K562 (cell line): ENCODE data around the gene SF3A2. TPM values are rescaled to one million over a fixed set of nuclear protein-coding genes. Genes with fewer than 3 reads are reported as not detected.

ENCODE experiments used
- ATAC-seq: fragments of 200-7000 bp; cut with Tn5 transposase; 3 replicates; pipeline ENCODE4 v1.9.1; 2020; ENCODE audit warnings: moderate library complexity
- BruUV-seq: library from RNA; stranded (reverse); fragments of 400-500 nt; replicated peaks from 2 replicates; lab custom pipeline; 2021; lab: Mats Ljungman, UMichigan
- CTCF ChIA-PET: fragments of 300-600 bp; formaldehyde crosslinking; extraction: SDS; loops from one replicate; lab custom pipeline; 2021; ENCODE audit warnings: low intra/inter-chr PET ratio; lab: Yijun Ruan, JAX
- POLR2A ChIA-PET: fragments of 300-600, 350-650 bp; sonication (Branson Sonifier 250); formaldehyde crosslinking; extraction: SDS; loops from one replicate; lab custom pipeline; 2021; ENCODE audit warnings: antibody characterized with exemption, inconsistent platforms; lab: Yijun Ruan, JAX
- DNase-seq, 4 experiments: peaks; one replicate each; pipeline versions ENCODE4 v3.0.0 to v3.0.0-alpha.2; 2011 to 2018; ENCODE audit warnings: low spot score in 3 of 4, mixed read lengths in 3 of 4; ENCODE audit errors: extremely low read depth in 1 of 4
- FAIRE-seq: peaks from 2 replicates; lab custom pipeline; 2011; peaks lifted over from hg19 to GRCh38; lab: Jason Lieb, UNC
- H2AFZ ChIP-seq: 2 replicates; pipeline ENCODE4 v1.6.0; 2011; ENCODE audit warnings: low read depth, low read length, control low read depth, inconsistent platforms
- H3K27ac ChIP-seq: fragments of 200-600 bp; 3 replicates; pipeline ENCODE4 v1.8.0; 2011; ENCODE audit warnings: low read depth, mild to moderate bottlenecking, control low read depth, inconsistent platforms, low read length, moderate library complexity, mixed read lengths; ENCODE audit errors: extremely low read depth
- H3K27me3 ChIP-seq, 2 experiments: fragments of 300-600 bp in 1 of 2; 2 replicates in 1 of 2; 3 replicates in 1 of 2; pipeline versions ENCODE4 v1.6.0 to v1.8.0; 2011; ENCODE audit warnings: inconsistent platforms in 2 of 2, low read length in 2 of 2, mild to moderate bottlenecking in 1 of 2, mixed read lengths in 1 of 2, moderate library complexity in 1 of 2; ENCODE audit not compliant: control insufficient read depth in 2 of 2, insufficient read depth in 2 of 2
- H3K36me3 ChIP-seq: fragments of 300-600 bp; 3 replicates; pipeline ENCODE4 v1.8.0; 2011; ENCODE audit warnings: mild to moderate bottlenecking, low read length, inconsistent platforms; ENCODE audit not compliant: control insufficient read depth, insufficient read depth
- H3K4me1 ChIP-seq, 2 experiments: fragments of 200-600 bp in 1 of 2; replicated peaks in 1 of 2; 2 replicates in 1 of 2; 3 replicates in 1 of 2; pipeline versions ENCODE4 v1.5.1 to v1.8.0; 2011; ENCODE audit warnings: inconsistent platforms in 2 of 2, low read length in 2 of 2, mild to moderate bottlenecking in 1 of 2, mixed read lengths in 1 of 2, moderate library complexity in 1 of 2; ENCODE audit not compliant: control insufficient read depth in 2 of 2, insufficient read depth in 2 of 2
- H3K4me2 ChIP-seq: 2 replicates; pipeline ENCODE4 v1.6.1; 2011; ENCODE audit warnings: low read length, control low read depth, inconsistent platforms, mixed read lengths; ENCODE audit not compliant: insufficient read depth
- H3K4me3 ChIP-seq: fragments of 200-600 bp; sonication (generic), shearing (Covaris generic); 2 replicates; pipeline ENCODE4 v1.5.1; 2016; ENCODE audit warnings: control low read depth, inconsistent platforms
- H3K79me2 ChIP-seq: fragments of 200-600 bp; 3 replicates; pipeline ENCODE4 v1.8.0; 2011; ENCODE audit warnings: low read length, inconsistent platforms; ENCODE audit not compliant: control insufficient read depth, insufficient read depth
- H3K9ac ChIP-seq, 2 experiments: 2 replicates each; pipeline versions ENCODE4 v1.6.0 to v1.6.1; 2011; ENCODE audit warnings: low read depth in 2 of 2, low read length in 2 of 2, control low read depth in 1 of 2, inconsistent platforms in 1 of 2, mild to moderate bottlenecking in 1 of 2, mixed read lengths in 1 of 2; ENCODE audit not compliant: insufficient read depth in 1 of 2
- H3K9me1 ChIP-seq: one replicate; pipeline ENCODE4 v1.6.0; 2011; ENCODE audit warnings: inconsistent platforms, mild to moderate bottlenecking, low read length, moderate library complexity; ENCODE audit not compliant: control insufficient read depth, insufficient read depth
- H3K9me3 ChIP-seq: replicated peaks from 2 replicates; pipeline ENCODE4 v1.5.1; 2011; ENCODE audit warnings: low read depth, low read length, inconsistent platforms; ENCODE audit not compliant: control insufficient read depth, insufficient read depth
- H4K20me1 ChIP-seq: replicated peaks from 2 replicates; pipeline ENCODE4 v1.6.1; 2011; ENCODE audit warnings: low read length, inconsistent platforms, mixed read lengths; ENCODE audit not compliant: control insufficient read depth, insufficient read depth
- E4F1 ChIP-seq: fragments of 250-450 bp; sonication (Bioruptor Pico); IDR thresholded peaks from 2 replicates; pipeline ENCODE4 v1.5.0; 2021; ENCODE audit warnings: mild to moderate bottlenecking, borderline replicate concordance
- POLR2G ChIP-seq: fragments of 200-400 bp; formaldehyde crosslinking; IDR thresholded peaks from 2 replicates; pipeline ENCODE4 v1.6.1; 2017; ENCODE audit warnings: low read depth, mild to moderate bottlenecking, antibody characterized with exemption, low read length, moderate library complexity
- RBM14 ChIP-seq: fragments of 200-400 bp; formaldehyde crosslinking; IDR thresholded peaks from 2 replicates; pipeline ENCODE4 v1.6.1; 2018; ENCODE audit warnings: low read depth, mild to moderate bottlenecking, low read length, moderate library complexity, borderline replicate concordance; ENCODE audit not compliant: insufficient read depth
- RBM22 ChIP-seq: fragments of 200-400 bp; formaldehyde crosslinking; IDR thresholded peaks from 2 replicates; pipeline ENCODE4 v1.6.1; 2018; ENCODE audit warnings: low read length, low read depth; ENCODE audit not compliant: poor library complexity, severe bottlenecking
- ZNF696 ChIP-seq: fragments of 250-450 bp; sonication (Bioruptor Pico); conservative IDR thresholded peaks from 2 replicates; pipeline ENCODE4 v1.4.0; 2020; ENCODE audit warnings: mild to moderate bottlenecking, moderate library complexity
- WGBS: fragments of 100-300 bp; shearing (Covaris generic); methylation state at CpG from one replicate; pipeline ENCODE4 v1.1.6; 2016; ENCODE audit warnings: low coverage, mixed read lengths; ENCODE audit not compliant: insufficient coverage; ENCODE audit errors: missing lambda C conversion rate; 5-methylcytosine and 5-hydroxymethylcytosine counted together
- in situ Hi-C: fragments of 300-500 bp; cut with MboI; formaldehyde crosslinking; loops from 4 replicates; pipeline ENCODE4 v1.15.0; 2018; ENCODE audit warnings: inconsistent platforms, mixed read lengths
- intact Hi-C: fragments of 100-400 bp; cut with micrococcal nuclease; formaldehyde crosslinking; loops from 2 replicates; pipeline ENCODE4 v1.14.2; 2022
- polyA plus RNA-seq, 8 experiments: library from polyadenylated mRNA; depleted of rRNA in 4 of 8; stranded (reverse) in 5 of 8; unstranded in 3 of 8; fragments of >200 nt; fragmentation: Nextera tagmentation in 2 of 8; fragmentation: Illumina TruSeq in 1 of 8; extraction: Ambion mirVana in 2 of 8; extraction: Trizol in 1 of 8; gene quantifications; 2 replicates each; pipeline versions ENCODE4 v1.2.1 to v1.2.3, GENCODE V29; 2011 to 2014; ENCODE audit warnings: inconsistent platforms in 1 of 8, missing spikeins in 1 of 8
- total RNA-seq, 7 experiments: library from RNA; depleted of rRNA in 6 of 7; stranded (reverse); fragments of >200 nt in 6 of 7; fragmentation: Illumina TruSeq in 2 of 7; extraction: Trizol in 2 of 7; gene quantifications; 2 replicates each; pipeline versions ENCODE4 v1.2.1 to v1.2.3, GENCODE V29; 2011 to 2021; ENCODE audit warnings: low replicate concordance in 1 of 7

Gene SF3A2
- total and polyA plus RNA-seq, 9 of the 15 experiments (the other 6 are each of a cell fraction or from before 2014, with no cell fraction given) = 0.17 to 194 (median 22.8) TPM

GRCh38 chr19:2245273-2245672, 8.6 kb downstream of the SF3A2 start:
- peaks cover 33% of the 10 kb centered on the region for H4K20me1 ChIP-seq
- DNase-seq (no peak), FAIRE-seq (no peak), ATAC-seq (no peak)
- H2AFZ ChIP-seq = no peak overlapping the region
- H3K27me3 ChIP-seq = no peaks in the 10 kb centered on the region
- TF ChIP-seq RBM22 (peak; percentile 27), RBM14 (no peak), ZNF696 (CRISPR knock-in tag) (no peak), POLR2G (peak; percentile 57; the same call in 1 of the 2 replicates), E4F1 (no peak)
- H3K9me3 ChIP-seq = no peaks in the 10 kb centered on the region
- in situ Hi-C loops = no loop called here
- H3K27ac ChIP-seq = no peak overlapping the region
- H3K79me2 ChIP-seq = peaks cover 40% of the 10 kb centered on the region
- no peak overlapping the region for H3K4me2 ChIP-seq
- peaks cover 92% of the 10 kb centered on the region; the same call in 2 of the 3 replicates for H3K36me3 ChIP-seq
- ChIA-PET CTCF (no interaction called here), POLR2A (interaction anchor here (1.0 to 1.9 kb wide), 4 partner anchors 9 to 21 kb away, joined by 3 to 7 read pairs (median 5); no protein-coding TSS in a partner anchor)
- H3K9me1 ChIP-seq = peaks cover 13% of the 10 kb centered on the region
- no TSS peak for BruUV-seq
- peak overlapping the region in 1 of 2 experiments; percentile 57; a peak in 2 of 4 replicates for H3K9ac ChIP-seq
- WGBS = 100% methylated on average over 4 of the region's 15 CpGs
- peaks cover 12 to 81% of the 10 kb centered on the region in 2 experiments for H3K4me1 ChIP-seq
- intact Hi-C loops = no loop called here
- no peak overlapping the region for H3K4me3 ChIP-seq
